B cell (primary cell): Measurements from ENCODE around the gene SLC35F3. TPM values are rescaled to one million over a fixed set of nuclear protein-coding genes. Genes with fewer than 3 reads are reported as not detected.

Experiments used
- ATAC-seq: fragments of 200-7000 bp; cut with Tn5 transposase; one replicate; pipeline ENCODE4 v1.10.0; 2021; ENCODE audit warnings: low read depth, mild to moderate bottlenecking, moderate number of reproducible peaks, moderate library complexity
- CTCF ChIA-PET: fragments of 350-600 bp; sonication (Branson Sonifier 250); formaldehyde crosslinking; loops from one replicate; lab custom pipeline; 2021; ENCODE audit warnings: antibody characterized with exemption, inconsistent platforms; lab: Charles Lee
- POLR2A ChIA-PET: fragments of 350-600 bp; sonication (Branson Sonifier 250); formaldehyde crosslinking; loops from one replicate; lab custom pipeline; 2021; ENCODE audit warnings: antibody characterized with exemption; lab: Charles Lee
- DNase-seq: peaks from one replicate; pipeline ENCODE4 v3.0.0; 2013
- H2AFZ ChIP-seq: 2 replicates; pipeline ENCODE4 v1.6.1; 2012; ENCODE audit warnings: mild to moderate bottlenecking, low read depth, low read length; ENCODE audit not compliant: insufficient read depth, poor library complexity, severe bottlenecking
- H3K27ac ChIP-seq, 2 donors: 1 replicate in 1 of 2; 2 replicates in 1 of 2; pipeline ENCODE4 v1.5.1; 2012 to 2013; ENCODE audit warnings: low read length in 2 of 2, mild to moderate bottlenecking in 2 of 2, moderate library complexity in 1 of 2
- H3K27me3 ChIP-seq, 4 experiments: fragments of 200-600 bp in 1 of 4; sonication (generic) in 1 of 4; replicated peaks in 1 of 4; 1 replicate in 2 of 4; 2 replicates in 2 of 4; pipeline versions ENCODE4 v1.6.1 to v1.7.0; 2013 to 2016; ENCODE audit warnings: low read length in 3 of 4, mild to moderate bottlenecking in 2 of 4, mixed read lengths in 1 of 4, moderate library complexity in 1 of 4; ENCODE audit not compliant: insufficient read depth in 4 of 4, control insufficient read depth in 3 of 4; ENCODE audit errors: control extremely low read depth in 1 of 4
- H3K36me3 ChIP-seq, 2 experiments: replicated peaks in 1 of 2; 1 replicate in 1 of 2; 2 replicates in 1 of 2; pipeline versions ENCODE4 v1.6.1 to v1.7.1; 2013; ENCODE audit warnings: low read length in 1 of 2; ENCODE audit not compliant: insufficient read depth in 2 of 2, control insufficient read depth in 1 of 2; ENCODE audit errors: control extremely low read depth in 1 of 2, extremely low read depth in 1 of 2
- H3K4me1 ChIP-seq, 2 donors: fragments of 200-600 bp in 1 of 2; sonication (generic) in 1 of 2; 1 replicate in 1 of 2; 2 replicates in 1 of 2; pipeline versions ENCODE4 v1.5.1 to v1.6.1; 2013 to 2017; ENCODE audit warnings: low read length in 2 of 2; ENCODE audit not compliant: control insufficient read depth in 2 of 2, insufficient read depth in 2 of 2
- H3K4me2 ChIP-seq: replicated peaks from 2 replicates; pipeline ENCODE3; 2012; ENCODE audit warnings: mild to moderate bottlenecking, low read depth, low read length; ENCODE audit not compliant: poor library complexity, severe bottlenecking
- H3K4me3 ChIP-seq, 5 experiments: fragments of 200-600 bp in 1 of 5; sonication (generic) in 1 of 5; 1 replicate in 3 of 5; 2 replicates in 2 of 5; pipeline versions ENCODE4 v1.5.1 to v1.7.0; 2011 to 2016; ENCODE audit warnings: low read length in 4 of 5, mild to moderate bottlenecking in 4 of 5, low read depth in 2 of 5, control low read depth in 1 of 5, moderate library complexity in 1 of 5; ENCODE audit not compliant: insufficient read depth in 1 of 5; ENCODE audit errors: control extremely low read depth in 1 of 5, extremely low read depth in 1 of 5
- H3K79me2 ChIP-seq: fragments of 200-600 bp; sonication (generic); one replicate; pipeline ENCODE4 v1.6.0; 2016; ENCODE audit warnings: low read length; ENCODE audit not compliant: control insufficient read depth, insufficient read depth
- H3K9ac ChIP-seq: fragments of 200-600 bp; sonication (generic); 2 replicates; pipeline ENCODE4 v1.6.1; 2017; ENCODE audit warnings: mild to moderate bottlenecking, low read length, moderate library complexity
- H3K9me3 ChIP-seq, 3 donors: one replicate each; pipeline versions ENCODE4 v1.6.1 to v1.7.1; 2013; ENCODE audit warnings: low read length in 2 of 3; ENCODE audit not compliant: control insufficient read depth in 2 of 3, insufficient read depth in 1 of 3; ENCODE audit errors: control extremely low read depth in 1 of 3
- H4K20me1 ChIP-seq: 2 replicates; pipeline ENCODE4 v1.6.0; 2012; ENCODE audit warnings: mild to moderate bottlenecking, low read length; ENCODE audit not compliant: insufficient read depth, control insufficient read depth, poor library complexity, severe bottlenecking
- H3K27ac Mint-ChIP-seq: one replicate; pipeline ENCODE4 v1.8.0; 2021; ENCODE audit warnings: mixed read lengths
- H3K27me3 Mint-ChIP-seq: one replicate; pipeline ENCODE4 v1.8.0; 2021; ENCODE audit warnings: mixed read lengths
- H3K4me1 Mint-ChIP-seq: one replicate; pipeline ENCODE4 v1.8.0; 2021; ENCODE audit warnings: mixed read lengths
- H3K4me3 Mint-ChIP-seq: one replicate; pipeline ENCODE4 v1.8.0; 2021; ENCODE audit warnings: mixed read lengths
- H3K9me3 Mint-ChIP-seq: one replicate; pipeline ENCODE4 v1.8.0; 2022; ENCODE audit warnings: mixed read lengths; ENCODE audit not compliant: insufficient read depth
- CTCF ChIP-seq: fragments of 200-600 bp; IDR thresholded peaks from one replicate; pipeline ENCODE4 v1.8.0; 2022; ENCODE audit warnings: antibody characterized with exemption, mild to moderate bottlenecking
- EZH2 ChIP-seq: IDR thresholded peaks from 2 replicates; pipeline ENCODE4 v1.6.1; 2012; ENCODE audit warnings: borderline replicate concordance, low read depth, mild to moderate bottlenecking, moderate library complexity, low read length; ENCODE audit not compliant: insufficient read depth, poor library complexity, severe bottlenecking
- WGBS: methylation state at CpG from one replicate; pipeline ENCODE4 v1.1.5; 2013; ENCODE audit warnings: missing lambda C conversion rate; ENCODE audit not compliant: insufficient coverage; 5-methylcytosine and 5-hydroxymethylcytosine counted together
- intact Hi-C: fragments of 100-400 bp; cut with micrococcal nuclease; formaldehyde crosslinking; loops from one replicate; pipeline ENCODE4 v1.10.0; 2022
- polyA plus RNA-seq: library from polyadenylated mRNA; depleted of rRNA; stranded (reverse); fragments of >200 nt; gene quantifications from 2 replicates; pipeline ENCODE4 v1.2.3, GENCODE V29; 2012
- total RNA-seq, 2 donors: library from RNA; stranded (reverse); fragments of 120-200 nt in 1 of 2; gene quantifications; 1 replicate in 1 of 2; 2 replicates in 1 of 2; pipeline versions ENCODE4 v1.2.3 to v1.2.4, GENCODE V29; 2013 to 2022

SLC35F3 gene
- total and polyA plus RNA-seq, 2 donors (not counting 1 experiment from before 2014, with no cell fraction given), result not detected

- DNase-seq, result no peak
- Histone ChIP-seq H3K4me1 (no peaks in the 10 kb centered on the region), H3K36me3 (no peaks in the 10 kb centered on the region), H3K79me2 (no peaks in the 10 kb centered on the region), H3K9ac (no peak overlapping the region), H3K27me3 (peaks cover 0 to 9% (median 0%) of the 10 kb centered on the region in 4 experiments), H4K20me1 (no peaks in the 10 kb centered on the region), H2AFZ (no peak overlapping the region), H3K9me3 (no peaks in the 10 kb centered on the region), H3K27ac (no peak overlapping the region), H3K4me2 (no peak overlapping the region), H3K4me3 (no peak overlapping the region)
- intact Hi-C loops, result no loop called here
- ChIA-PET CTCF (no interaction called here), POLR2A (no interaction called here)
- ATAC-seq, result no peak
- no peaks in the 10 kb centered on the region for H3K4me1 Mint-ChIP-seq
- WGBS, result 75% methylated on average over 1 of the region's 1 CpG
- TF ChIP-seq EZH2 (no peak), CTCF (no peak)
- peaks cover 29% of the 10 kb centered on the region for H3K27me3 Mint-ChIP-seq
- H3K4me3 Mint-ChIP-seq, result no peak overlapping the region
- no peaks in the 10 kb centered on the region for H3K9me3 Mint-ChIP-seq
- no peak overlapping the region for H3K27ac Mint-ChIP-seq
These were observed 374.5 kb downstream of the SLC35F3 start for GRCh38 chr1:234279021-234279420.

GRCh38 chr1:234280500-234280899 lies 376.0 kb downstream of the SLC35F3 start:
- Mint-ChIP-seq H3K27ac (no peak overlapping the region), H3K9me3 (no peaks in the 10 kb centered on the region), H3K27me3 (peaks cover 24% of the 10 kb centered on the region), H3K4me3 (no peak overlapping the region), H3K4me1 (no peaks in the 10 kb centered on the region)
- Histone ChIP-seq H3K27me3 (peaks cover 0 to 9% (median 0%) of the 10 kb centered on the region in 4 experiments), H3K9me3 (no peaks in the 10 kb centered on the region), H3K4me3 (no peak overlapping the region), H3K9ac (no peak overlapping the region), H3K4me2 (no peak overlapping the region), H3K36me3 (no peaks in the 10 kb centered on the region), H4K20me1 (no peaks in the 10 kb centered on the region), H3K4me1 (no peaks in the 10 kb centered on the region), H3K79me2 (no peaks in the 10 kb centered on the region), H3K27ac (no peak overlapping the region), H2AFZ (no peak overlapping the region)
- DNase-seq (no peak), ATAC-seq (no peak)
- 86% methylated on average over 3 of the region's 4 CpGs for WGBS
- ChIA-PET CTCF (no interaction called here), POLR2A (no interaction called here)
- TF ChIP-seq EZH2 (no peak), CTCF (no peak)
- intact Hi-C loops, result no loop called here
